ENCODE data around the gene GSX2.

The GSX2 gene

GRCh38 chr4:54077812-54078211 lies 22.2 kb upstream of the GSX2 start:
- no peak for DNase-seq (ENCODE audit: low read depth)

DNA sequence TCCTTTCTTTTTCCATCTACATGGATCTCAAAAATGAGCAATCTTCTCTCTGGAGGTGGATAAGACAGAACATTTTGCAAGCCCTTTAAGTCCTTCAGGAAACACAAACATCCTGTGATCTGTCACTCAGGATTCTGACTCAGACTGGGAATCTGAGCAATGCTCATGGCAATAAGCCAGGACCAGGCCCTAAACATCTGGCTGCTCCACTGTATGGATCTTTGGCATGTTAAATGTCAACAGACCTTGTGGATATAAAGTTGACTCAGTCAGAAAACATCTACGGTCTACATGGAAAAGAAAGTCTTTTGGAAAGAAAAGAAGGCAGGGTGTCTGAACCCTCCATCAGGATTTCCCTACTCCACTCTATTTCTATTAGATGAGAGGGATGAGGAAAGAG lies 17.8 kb upstream of the GSX2 start:
- no peak for DNase-seq (ENCODE audit: low read depth)

GRCh38 chr4:54085284-54085683 lies 14.7 kb upstream of the GSX2 start:
- no peak for DNase-seq (ENCODE audit: low read depth)

GRCh38 chr4:54089875-54090274 lies 10.1 kb upstream of the GSX2 start:
- DNase-seq (ENCODE audit: low read depth): no peak

GRCh38 chr4:54090404-54090803 lies 9.6 kb upstream of the GSX2 start:
- DNase-seq (ENCODE audit: low read depth): no peak

DNA sequence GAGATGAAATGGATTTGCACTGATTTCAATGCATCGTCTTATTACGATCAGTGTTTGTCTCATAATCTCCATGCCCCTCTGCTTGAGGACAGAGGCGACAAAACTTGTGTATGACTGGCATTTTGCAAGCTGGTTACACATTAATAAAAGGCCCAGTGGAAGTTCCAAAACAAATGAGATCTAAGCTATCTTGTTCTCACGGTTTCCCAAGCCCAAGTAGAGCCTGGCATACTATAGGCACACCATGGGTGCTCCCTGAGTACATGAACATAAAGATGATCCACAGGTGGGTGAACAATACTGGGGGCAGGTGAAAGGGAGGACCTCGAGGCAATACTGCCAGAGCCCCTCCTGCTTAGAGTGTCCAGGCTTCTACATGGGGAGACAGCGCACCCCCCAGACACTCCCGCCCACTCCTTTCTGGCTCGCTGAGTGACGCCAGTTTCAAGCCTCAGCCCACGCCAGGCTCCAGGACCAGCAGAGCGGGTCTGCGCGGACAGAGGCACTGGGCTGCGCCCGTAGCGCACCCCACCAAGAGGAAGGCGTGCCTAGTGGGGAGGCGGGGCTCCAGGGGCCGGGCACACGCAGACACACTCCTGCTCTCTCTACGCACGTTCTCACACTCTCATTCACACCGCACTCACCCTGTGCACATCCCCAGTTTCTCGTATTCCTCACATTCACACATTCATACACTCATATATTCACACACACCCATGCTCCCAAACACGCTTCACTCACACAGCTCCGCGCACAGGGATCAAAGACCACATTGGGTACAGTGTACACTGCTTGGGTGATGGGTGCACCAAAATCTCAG lies 8.9 kb upstream of the GSX2 start:
- DNase-seq (ENCODE audit: low read depth): no peak

GRCh38 chr4:54091637-54092404 lies 8.1 kb upstream of the GSX2 start:
- peak; percentile 54 for DNase-seq (ENCODE audit: low read depth)

DNA sequence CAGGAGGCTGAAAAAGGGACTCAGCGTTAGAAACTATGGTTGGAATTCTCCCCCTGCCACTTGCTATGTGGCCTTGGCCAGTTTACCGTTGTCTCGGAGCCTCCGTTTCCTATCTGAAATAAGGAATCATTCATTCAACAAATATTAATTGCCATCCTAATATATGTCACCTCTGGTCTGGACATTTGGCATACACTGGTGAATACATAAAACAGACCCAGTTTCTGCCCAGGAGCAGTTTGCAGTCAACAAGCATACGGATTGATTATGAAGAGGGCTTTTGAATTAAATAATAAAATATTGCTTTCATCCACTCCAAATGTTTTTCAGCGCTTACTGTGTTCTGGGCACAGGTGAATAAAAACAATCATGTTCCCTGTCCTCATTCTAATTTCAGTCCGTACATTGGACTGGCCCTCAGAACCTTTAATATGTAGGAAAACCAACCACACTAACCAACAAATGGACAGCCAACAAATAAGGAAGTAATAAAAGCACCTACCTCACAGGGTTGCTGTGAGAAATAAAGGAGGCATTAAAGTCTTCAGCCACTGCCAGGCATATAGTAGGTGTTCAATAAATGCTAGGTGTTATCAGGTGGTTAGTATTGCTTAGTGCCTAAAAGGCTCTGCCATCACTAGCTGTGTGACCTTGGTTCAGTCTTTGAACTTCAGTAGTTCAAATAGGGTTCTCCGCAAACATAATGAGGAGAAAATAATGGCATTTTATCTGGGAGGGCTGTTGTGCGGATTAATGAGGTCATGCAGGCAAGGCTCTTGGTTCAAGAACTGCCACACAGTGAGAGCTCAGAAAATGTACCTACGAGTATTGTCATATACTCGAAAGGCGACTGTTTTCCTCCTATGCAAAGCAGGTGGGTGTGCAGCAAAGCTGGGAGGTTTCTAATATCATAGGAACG lies 7.3 kb upstream of the GSX2 start:
- DNase-seq (ENCODE audit: low read depth): no peak

- no peak for DNase-seq (ENCODE audit: low read depth)
Measured at GRCh38 chr4:54093324-54094240, 6.4 kb upstream of the GSX2 start.

DNA sequence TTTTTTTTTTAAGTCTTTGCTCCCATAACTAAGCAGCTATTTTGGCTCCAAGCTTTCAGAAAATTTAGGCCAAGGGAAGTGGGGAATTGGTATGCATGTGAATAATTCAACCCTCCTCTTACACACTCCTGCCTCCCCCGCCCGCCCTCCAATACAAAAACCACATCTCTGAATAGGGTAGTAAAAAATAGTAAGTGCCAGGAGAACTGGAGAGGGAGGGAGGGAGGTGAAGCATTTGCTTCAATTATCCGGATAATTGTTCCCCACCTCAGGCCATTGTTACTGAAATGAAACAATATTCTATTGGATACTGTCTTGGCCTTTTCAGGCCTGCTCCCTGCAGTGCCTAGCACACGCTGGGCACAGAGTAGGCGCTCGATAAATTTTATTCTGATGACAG lies 5.5 kb upstream of the GSX2 start:
- DNase-seq (ENCODE audit: low read depth): no peak

DNA sequence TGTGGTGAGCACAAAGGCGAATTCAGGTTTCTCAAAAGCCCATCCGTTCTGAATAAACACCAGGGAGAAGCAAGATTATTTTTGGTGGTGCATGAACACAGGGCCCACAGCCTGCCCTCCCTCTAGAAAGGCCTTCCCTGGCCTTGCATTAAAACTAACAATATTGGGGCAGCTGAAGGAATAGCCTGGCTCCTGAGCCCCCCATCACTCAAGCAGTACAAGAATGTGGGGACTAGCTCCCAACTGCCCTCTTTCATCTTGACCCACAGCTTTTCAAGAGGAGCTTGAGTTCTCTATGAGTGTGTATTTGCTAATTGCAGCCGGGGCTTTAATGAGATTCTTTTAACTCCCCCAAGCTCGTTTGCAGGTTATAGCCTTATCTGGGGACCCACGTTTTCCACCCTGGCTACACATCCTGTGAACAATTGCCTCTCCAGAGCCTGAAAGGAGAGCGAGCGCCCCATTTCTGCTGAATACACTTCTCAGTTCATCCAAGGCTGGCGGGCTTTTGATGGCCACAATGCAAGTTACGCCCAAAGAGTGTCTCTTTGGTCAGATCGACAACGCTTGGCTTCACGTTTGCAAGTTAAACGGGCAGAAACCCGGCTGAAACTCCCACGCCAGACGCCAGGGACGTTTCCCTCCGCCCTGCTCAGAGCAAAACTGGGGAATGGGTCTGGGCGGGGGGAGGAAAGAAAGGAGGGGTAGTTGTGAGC lies 4.7 kb upstream of the GSX2 start:
- DNase-seq (ENCODE audit: low read depth): no peak

- DNase-seq (ENCODE audit: low read depth): no peak
Measured at GRCh38 chr4:54096295-54096962, 3.5 kb upstream of the GSX2 start.

GRCh38 chr4:54097152-54097551 lies 2.8 kb upstream of the GSX2 start:
- no peak for DNase-seq (ENCODE audit: low read depth)

DNA sequence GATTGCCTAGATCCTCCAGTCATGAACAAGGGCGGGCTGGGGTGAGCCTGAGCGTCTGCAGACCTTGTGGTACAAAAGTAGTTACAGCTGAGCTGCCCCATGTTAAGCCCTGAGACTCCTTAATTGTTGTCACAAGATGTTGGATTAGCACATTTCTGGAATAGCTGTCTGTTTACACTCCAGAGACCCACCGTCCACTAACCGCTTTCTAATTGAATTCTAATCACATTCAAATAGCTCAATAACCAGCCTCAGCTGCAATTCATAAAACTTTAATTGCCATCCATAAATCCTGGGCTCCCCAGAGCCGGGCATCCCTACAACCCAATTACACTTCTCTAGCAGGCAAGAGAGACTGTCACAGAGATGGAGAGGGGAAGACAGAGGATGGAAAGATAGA lies 1.6 kb upstream of the GSX2 start:
- no peak for DNase-seq (ENCODE audit: low read depth)

DNA sequence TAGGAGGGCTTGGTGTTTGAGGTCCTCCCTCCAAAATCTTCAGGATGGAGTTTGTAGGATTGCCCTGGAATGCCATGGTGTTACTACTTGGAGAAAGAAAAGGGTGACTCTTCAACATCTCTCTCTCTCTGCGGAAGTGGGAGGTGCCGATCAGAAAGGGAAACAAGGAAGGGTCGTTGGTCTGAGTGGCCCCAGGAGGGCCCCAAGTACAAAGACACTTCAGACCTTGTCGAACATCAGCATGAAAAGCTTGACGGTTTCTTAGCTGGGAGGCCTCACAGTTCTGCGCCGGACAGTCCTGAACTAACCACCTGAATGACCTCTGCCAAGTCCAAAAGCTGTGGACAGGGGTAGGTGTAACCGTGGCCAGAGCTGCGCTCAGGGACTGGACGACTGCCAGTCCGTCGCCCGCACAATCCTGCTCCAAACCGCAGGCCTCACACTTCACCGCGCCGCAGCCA lies 646 bp upstream of the GSX2 start:
- DNase-seq (ENCODE audit: low read depth): no peak

DNA sequence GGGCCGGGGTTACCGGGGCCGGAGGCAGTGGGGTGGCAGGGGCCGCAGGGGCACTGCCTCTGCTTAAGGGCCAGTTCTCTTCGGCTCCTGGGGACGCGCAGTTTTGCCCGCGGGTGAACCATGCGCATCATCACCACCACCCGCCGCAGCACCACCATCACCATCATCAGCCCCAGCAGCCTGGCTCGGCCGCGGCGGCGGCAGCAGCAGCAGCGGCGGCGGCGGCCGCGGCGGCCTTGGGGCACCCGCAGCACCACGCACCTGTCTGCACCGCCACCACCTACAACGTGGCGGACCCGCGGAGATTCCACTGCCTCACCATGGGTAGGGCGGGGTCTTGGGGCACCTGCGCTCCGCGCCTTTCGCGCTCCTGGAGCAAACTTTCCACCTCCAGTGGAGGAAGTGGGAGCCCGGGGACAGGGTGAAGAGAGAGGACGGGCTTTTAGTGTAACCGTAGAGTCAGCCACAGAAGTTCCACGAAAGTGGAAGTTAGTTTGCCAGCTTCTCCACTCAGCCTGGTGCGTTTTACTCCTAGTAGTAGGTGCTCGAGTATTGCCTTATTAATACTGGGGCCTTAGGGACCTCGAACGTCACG lies 729 bp downstream of the GSX2 start:
- DNase-seq (ENCODE audit: low read depth): no peak

GRCh38 chr4:54101190-54102041 lies 1.5 kb downstream of the GSX2 start:
- no peak for DNase-seq (ENCODE audit: low read depth)

DNA sequence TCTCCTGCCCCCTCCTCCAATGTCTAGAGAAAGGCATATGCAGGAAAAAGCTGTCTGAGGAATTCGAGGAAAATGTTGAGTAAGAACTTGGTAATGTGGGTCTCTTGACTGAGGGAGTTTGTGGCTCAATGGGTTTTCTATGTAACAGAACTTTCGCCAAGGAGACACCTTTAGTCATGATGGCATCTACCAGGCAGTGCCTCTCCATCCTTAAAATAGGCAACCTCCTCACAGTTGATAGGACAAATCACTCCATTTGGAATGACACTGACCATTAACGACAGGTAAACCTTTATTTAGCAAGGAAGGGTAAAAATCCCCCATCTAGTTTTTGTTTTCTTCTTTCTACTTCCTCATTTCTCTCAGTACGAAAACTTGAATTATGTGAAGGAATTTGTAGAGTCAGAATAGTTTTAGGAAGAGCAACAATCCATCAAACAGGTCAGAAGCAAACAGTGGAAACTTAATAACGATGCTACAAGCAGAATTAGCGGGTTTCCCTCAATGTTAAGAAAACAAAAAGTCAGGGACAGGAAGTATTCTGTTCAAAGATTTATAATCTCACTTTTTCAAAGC lies 2.7 kb downstream of the GSX2 start:
- DNase-seq (ENCODE audit: low read depth): no peak

Data from stimulated activated CD8-positive, alpha-beta memory T cell treated with anti-CD3 and anti-CD28 coated beads, Interleukin-15, amount 100 ng/mL, for 24 hours (primary cell).